ENCODE results near the gene GARNL3. TPM values are rescaled to one million over a fixed set of nuclear protein-coding genes. Genes with fewer than 3 reads are reported as not detected.
A peak's percentile ranks its signal among the peaks of the same experiment; 100 is the strongest.

The GARNL3 gene
- total RNA-seq, 1 donor from 2014 or later: 7.8 TPM

DNA sequence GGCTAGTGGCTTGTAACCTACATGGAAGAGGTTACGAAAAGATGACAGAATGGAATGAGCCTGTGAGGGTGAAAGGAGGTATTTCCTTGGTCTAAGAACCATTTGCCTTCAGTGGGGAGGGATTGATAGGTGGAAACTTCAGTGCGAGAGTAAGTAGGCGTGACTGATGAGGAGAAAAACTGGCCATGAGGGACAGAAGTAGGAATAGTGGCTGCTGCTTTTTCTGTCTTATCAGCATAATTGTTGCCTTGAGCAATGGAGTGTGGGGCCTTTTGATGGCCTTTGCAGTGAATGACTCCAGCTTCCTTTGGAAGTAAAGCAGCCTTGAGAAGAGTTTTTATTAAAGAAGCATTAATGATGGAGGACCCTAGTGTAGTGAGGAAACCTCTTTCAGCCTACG is 150.6 kb downstream of the GARNL3 start:
- ATAC-seq: no peak
- intact Hi-C loops (cut with DNase I): no loop called here
- DNase-seq: no peak
- no peaks in the 10 kb centered on the region for H3K9me3 ChIP-seq
- no peaks in the 10 kb centered on the region for H3K36me3 ChIP-seq
- H3K27me3 ChIP-seq (ENCODE audit: low read depth): no peaks in the 10 kb centered on the region
- H3K27ac ChIP-seq: no peak overlapping the region
- no peaks in the 10 kb centered on the region for H3K4me1 ChIP-seq
- H3K4me3 ChIP-seq: no peak overlapping the region
- TF ChIP-seq, protein P1, sequence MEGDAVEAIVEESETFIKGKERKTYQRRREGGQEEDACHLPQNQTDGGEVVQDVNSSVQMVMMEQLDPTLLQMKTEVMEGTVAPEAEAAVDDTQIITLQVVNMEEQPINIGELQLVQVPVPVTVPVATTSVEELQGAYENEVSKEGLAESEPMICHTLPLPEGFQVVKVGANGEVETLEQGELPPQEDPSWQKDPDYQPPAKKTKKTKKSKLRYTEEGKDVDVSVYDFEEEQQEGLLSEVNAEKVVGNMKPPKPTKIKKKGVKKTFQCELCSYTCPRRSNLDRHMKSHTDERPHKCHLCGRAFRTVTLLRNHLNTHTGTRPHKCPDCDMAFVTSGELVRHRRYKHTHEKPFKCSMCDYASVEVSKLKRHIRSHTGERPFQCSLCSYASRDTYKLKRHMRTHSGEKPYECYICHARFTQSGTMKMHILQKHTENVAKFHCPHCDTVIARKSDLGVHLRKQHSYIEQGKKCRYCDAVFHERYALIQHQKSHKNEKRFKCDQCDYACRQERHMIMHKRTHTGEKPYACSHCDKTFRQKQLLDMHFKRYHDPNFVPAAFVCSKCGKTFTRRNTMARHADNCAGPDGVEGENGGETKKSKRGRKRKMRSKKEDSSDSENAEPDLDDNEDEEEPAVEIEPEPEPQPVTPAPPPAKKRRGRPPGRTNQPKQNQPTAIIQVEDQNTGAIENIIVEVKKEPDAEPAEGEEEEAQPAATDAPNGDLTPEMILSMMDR (IDR thresholded peaks at IDR 0.05): no peak

DNA sequence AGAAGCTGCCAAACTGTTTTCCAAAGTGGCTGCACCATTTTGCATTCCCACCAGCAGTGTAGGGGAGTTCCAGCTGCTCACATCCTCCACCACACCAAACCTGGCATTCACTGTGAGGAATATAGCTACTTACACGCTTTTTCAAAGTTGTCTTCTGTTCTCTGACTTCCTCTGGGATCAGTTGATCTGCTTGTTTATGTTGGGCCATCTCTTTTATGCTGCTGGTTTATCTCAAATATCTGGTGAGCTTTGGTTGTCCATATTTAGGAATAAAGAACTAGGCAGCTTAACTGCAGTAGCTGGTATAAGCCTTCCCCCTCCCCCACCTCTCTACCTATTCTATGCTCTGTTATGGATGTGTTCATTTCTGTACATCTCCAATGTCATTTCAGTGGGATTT is 151.1 kb downstream of the GARNL3 start:
- intact Hi-C loops (cut with DNase I): no loop called here
- no peaks in the 10 kb centered on the region for H3K9me3 ChIP-seq
- no peak overlapping the region for H3K4me3 ChIP-seq
- DNase-seq (no peak), ATAC-seq (no peak)
- H3K27ac ChIP-seq: no peak overlapping the region
- TF ChIP-seq, protein P1 (IDR thresholded peaks at IDR 0.05): no peak
- H3K4me1 ChIP-seq: no peaks in the 10 kb centered on the region
- no peaks in the 10 kb centered on the region for H3K36me3 ChIP-seq
- no peaks in the 10 kb centered on the region for H3K27me3 ChIP-seq (ENCODE audit: low read depth)

DNA sequence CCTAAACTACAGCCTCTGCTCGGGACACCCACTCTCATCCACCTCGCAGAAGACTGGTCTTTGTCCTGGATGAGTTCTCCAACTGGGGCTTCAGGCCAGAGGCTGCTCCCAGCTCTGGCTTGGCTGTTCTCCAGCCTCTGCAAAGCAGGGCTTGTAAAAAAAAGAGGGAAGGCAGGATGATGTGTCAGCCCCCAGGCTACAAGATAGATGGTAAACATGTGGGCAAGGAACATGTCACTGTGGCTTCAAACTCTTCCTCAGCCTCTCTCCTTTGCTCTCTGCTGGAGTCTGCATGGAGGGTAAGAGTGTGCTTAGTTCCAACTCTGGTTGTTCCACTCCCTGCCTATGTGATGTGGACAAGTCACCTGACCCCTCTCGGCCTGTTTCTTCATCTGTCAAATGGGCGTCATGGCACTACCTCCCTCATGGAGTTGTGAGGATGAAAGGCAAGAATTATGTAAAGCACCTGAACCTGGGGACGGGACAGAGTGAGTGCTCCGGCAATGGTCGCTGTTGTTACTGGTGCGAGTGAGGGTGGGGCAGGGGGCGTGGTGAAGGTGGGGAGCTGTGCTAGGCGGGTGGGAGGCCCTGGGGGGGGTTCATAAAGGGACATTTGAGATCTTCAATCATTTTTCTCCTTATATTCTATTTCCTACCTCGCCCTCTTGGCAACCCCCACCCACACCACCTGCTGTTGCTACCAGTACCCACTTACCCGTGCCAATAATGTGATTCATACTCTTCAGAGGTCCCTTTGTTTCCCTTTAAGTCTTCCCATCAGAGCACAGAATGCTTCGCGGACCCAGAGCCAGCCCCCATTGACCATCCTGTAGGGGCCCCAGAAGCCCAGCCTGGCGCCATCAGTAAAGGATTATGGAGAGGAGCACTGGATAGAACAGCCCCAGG is 152.8 kb downstream of the GARNL3 start:
- Histone ChIP-seq H3K36me3 (no peaks in the 10 kb centered on the region), H3K4me1 (peaks cover 2% of the 10 kb centered on the region), H3K27me3 (ENCODE audit: low read depth) (no peaks in the 10 kb centered on the region), H3K9me3 (no peaks in the 10 kb centered on the region), H3K27ac (no peak overlapping the region), H3K4me3 (no peak overlapping the region)
- ATAC-seq (peak in 1 of 2 donors; percentile 20), DNase-seq (no peak)
- intact Hi-C loops (cut with DNase I): no loop called here
- TF ChIP-seq, protein P1 (IDR thresholded peaks at IDR 0.05): no peak

DNA sequence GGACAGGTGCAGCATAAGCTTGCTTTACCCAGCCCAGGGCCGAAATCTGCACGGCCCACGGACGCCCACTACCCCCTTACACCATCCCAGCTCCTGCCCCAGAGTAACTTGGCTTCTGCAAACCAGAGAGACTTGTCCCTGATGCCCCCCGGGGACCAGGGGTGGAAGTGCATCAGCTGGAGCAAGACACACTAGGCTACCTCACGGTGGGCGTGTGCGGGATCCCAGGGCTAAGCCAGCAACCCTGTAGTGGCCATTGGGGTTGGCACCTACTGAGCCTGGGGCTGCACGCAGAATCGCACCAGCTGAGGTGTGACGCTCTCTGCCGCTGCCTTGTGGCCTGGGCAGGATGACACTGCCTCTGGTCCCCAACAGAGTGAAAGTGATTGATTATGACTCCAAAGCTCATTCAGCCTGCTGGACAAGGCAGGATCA is 153.5 kb downstream of the GARNL3 start:
- DNase-seq: no peak
- Histone ChIP-seq H3K36me3 (no peaks in the 10 kb centered on the region), H3K27me3 (ENCODE audit: low read depth) (no peaks in the 10 kb centered on the region), H3K4me3 (no peak overlapping the region), H3K9me3 (no peaks in the 10 kb centered on the region), H3K27ac (no peak overlapping the region), H3K4me1 (peaks cover 9% of the 10 kb centered on the region)
- TF ChIP-seq, protein P1 (IDR thresholded peaks at IDR 0.05): peak; percentile 29
- peak; percentile 42 to 47 for ATAC-seq
- intact Hi-C loops (cut with DNase I): no loop called here

- H3K27me3 ChIP-seq (ENCODE audit: low read depth): no peaks in the 10 kb centered on the region
- no peak overlapping the region for H3K4me3 ChIP-seq
- no peaks in the 10 kb centered on the region for H3K9me3 ChIP-seq
- TF ChIP-seq, protein P1 (IDR thresholded peaks at IDR 0.05): no peak
- intact Hi-C loops (cut with DNase I): no loop called here
- ATAC-seq: no peak
- H3K36me3 ChIP-seq: no peaks in the 10 kb centered on the region
- H3K27ac ChIP-seq: no peak overlapping the region
- peaks cover 13% of the 10 kb centered on the region for H3K4me1 ChIP-seq
- DNase-seq: no peak
These were observed 154.8 kb downstream of the GARNL3 start for GRCh38 chr9:127419348-127419747.

All from lower lobe of right lung (tissue), 2 donors.